ENCODE data around the gene ZNF469. TPM values are rescaled to one million over a fixed set of nuclear protein-coding genes. Genes with fewer than 3 reads are reported as not detected.

Gene ZNF469
- total and polyA plus RNA-seq, 9 of the 15 experiments (the other 6 are each of a cell fraction or from before 2014, with no cell fraction given), result 0.01 to 0.04 TPM; not detected in 7

- TF ChIP-seq NELFE (IDR thresholded peaks at IDR 0.05; ENCODE audit: insufficient read depth, insufficient read length) (no peak), CHD1 (IDR thresholded peaks at IDR 0.05; ENCODE audit: low read length) (no peak), MXD1 (CRISPR knock-in tag; IDR thresholded peaks at IDR 0.05; ENCODE audit: borderline replicate concordance, poor library complexity, severe bottlenecking) (no peak), USF2 (CRISPR knock-in tag; IDR thresholded peaks at IDR 0.05) (no peak), CTBP1 (IDR thresholded peaks at IDR 0.05; ENCODE audit: borderline replicate concordance) (no peak), HMBOX1 (IDR thresholded peaks at IDR 0.05) (no peak)
- TF ChIP-seq, protein P1, sequence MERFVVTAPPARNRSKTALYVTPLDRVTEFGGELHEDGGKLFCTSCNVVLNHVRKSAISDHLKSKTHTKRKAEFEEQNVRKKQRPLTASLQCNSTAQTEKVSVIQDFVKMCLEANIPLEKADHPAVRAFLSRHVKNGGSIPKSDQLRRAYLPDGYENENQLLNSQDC (CRISPR knock-in tag; IDR thresholded peaks at IDR 0.05), result no peak
Measured at GRCh38 chr16:88380099-88380498, 2.7 kb upstream of the ZNF469 start (continued).

DNA sequence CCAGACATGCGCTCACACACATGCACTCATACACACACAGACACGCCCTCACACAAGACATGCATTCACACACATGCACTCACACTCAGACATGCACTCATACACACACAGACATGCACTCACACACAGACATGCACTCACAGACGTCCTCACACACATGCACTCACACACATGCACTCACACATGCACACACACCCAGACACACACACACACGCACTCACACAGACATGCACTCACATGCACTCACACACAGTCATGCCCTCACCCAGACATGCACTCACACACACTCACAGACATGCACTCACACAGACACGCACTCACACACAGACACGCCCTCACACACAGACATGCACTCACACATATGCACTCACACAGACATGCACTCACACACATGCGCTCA, 2.1 kb upstream of the ZNF469 start:
- Histone ChIP-seq H4K20me1 (replicated peaks; ENCODE audit: control insufficient read depth, insufficient read depth, low read length) (no peaks in the 10 kb centered on the region), H2AFZ (ENCODE audit: low read depth, low read length) (no peak overlapping the region), H3K36me3 (ENCODE audit: control insufficient read depth, insufficient read depth, low read length) (no peaks in the 10 kb centered on the region), H3K27me3 (ENCODE audit: control insufficient read depth in 2 of 2, insufficient read depth in 2 of 2, low read length in 2 of 2) (peaks cover 23 to 72% of the 10 kb centered on the region in 2 experiments; a peak in 4 of 5 replicates), H3K79me2 (ENCODE audit: control insufficient read depth, insufficient read depth, low read length) (no peaks in the 10 kb centered on the region), H3K27ac (ENCODE audit: extremely low read depth, low read depth, low read length) (no peak overlapping the region), H3K9me3 (replicated peaks; ENCODE audit: control insufficient read depth, insufficient read depth, low read depth, low read length) (peaks cover 11% of the 10 kb centered on the region), H3K9me1 (ENCODE audit: control insufficient read depth, insufficient read depth, low read length) (no peaks in the 10 kb centered on the region), H3K9ac (ENCODE audit: insufficient read depth in 1 of 2, low read depth in 2 of 2, low read length in 2 of 2) (no peak overlapping the region), H3K4me3 (no peak overlapping the region), H3K4me2 (ENCODE audit: insufficient read depth, low read length) (no peak overlapping the region), H3K4me1 (replicated peaks in 1 of 2; ENCODE audit: control insufficient read depth in 2 of 2, insufficient read depth in 2 of 2, low read length in 2 of 2) (peaks cover 0 to 41% of the 10 kb centered on the region in 2 experiments; a peak in 2 of 5 replicates)
- WGBS (ENCODE audit: insufficient coverage, low coverage, missing lambda C conversion rate), result 47% methylated on average over 7 of the region's 7 CpGs
- intact Hi-C loops (cut with micrococcal nuclease), result no loop called here
- POLR2A ChIA-PET, result no interaction called here
- ATAC-seq (no peak), DNase-seq (ENCODE audit: extremely low read depth in 1 of 4, low spot score in 3 of 4) (no peak), FAIRE-seq (peak; percentile 78)
- CTCF ChIA-PET (ENCODE audit: low intra/inter-chr PET ratio), result no interaction called here
- BruUV-seq (replicated peaks), result no TSS peak
- in situ Hi-C loops (cut with MboI), result no loop called here
- TF ChIP-seq, protein P2, sequence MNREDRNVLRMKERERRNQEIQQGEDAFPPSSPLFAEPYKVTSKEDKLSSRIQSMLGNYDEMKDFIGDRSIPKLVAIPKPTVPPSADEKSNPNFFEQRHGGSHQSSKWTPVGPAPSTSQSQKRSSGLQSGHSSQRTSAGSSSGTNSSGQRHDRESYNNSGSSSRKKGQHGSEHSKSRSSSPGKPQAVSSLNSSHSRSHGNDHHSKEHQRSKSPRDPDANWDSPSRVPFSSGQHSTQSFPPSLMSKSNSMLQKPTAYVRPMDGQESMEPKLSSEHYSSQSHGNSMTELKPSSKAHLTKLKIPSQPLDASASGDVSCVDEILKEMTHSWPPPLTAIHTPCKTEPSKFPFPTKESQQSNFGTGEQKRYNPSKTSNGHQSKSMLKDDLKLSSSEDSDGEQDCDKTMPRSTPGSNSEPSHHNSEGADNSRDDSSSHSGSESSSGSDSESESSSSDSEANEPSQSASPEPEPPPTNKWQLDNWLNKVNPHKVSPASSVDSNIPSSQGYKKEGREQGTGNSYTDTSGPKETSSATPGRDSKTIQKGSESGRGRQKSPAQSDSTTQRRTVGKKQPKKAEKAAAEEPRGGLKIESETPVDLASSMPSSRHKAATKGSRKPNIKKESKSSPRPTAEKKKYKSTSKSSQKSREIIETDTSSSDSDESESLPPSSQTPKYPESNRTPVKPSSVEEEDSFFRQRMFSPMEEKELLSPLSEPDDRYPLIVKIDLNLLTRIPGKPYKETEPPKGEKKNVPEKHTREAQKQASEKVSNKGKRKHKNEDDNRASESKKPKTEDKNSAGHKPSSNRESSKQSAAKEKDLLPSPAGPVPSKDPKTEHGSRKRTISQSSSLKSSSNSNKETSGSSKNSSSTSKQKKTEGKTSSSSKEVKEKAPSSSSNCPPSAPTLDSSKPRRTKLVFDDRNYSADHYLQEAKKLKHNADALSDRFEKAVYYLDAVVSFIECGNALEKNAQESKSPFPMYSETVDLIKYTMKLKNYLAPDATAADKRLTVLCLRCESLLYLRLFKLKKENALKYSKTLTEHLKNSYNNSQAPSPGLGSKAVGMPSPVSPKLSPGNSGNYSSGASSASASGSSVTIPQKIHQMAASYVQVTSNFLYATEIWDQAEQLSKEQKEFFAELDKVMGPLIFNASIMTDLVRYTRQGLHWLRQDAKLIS (CRISPR knock-in tag; IDR thresholded peaks at IDR 0.05), result no peak
- TF ChIP-seq MEF2A (IDR thresholded peaks at IDR 0.05; ENCODE audit: control insufficient read depth, low read depth, low read length) (no peak), ZNF311 (CRISPR knock-in tag; IDR thresholded peaks at IDR 0.05) (no peak), MYBL2 (IDR thresholded peaks at IDR 0.05; ENCODE audit: low read depth) (no peak), MYBL2 (CRISPR knock-in tag; IDR thresholded peaks at IDR 0.05; ENCODE audit: borderline replicate concordance) (no peak), MNT (conservative IDR thresholded peaks at IDR 0.05) (no peak)

All from K562 (cell line).